IgD-negative memory B cell (primary cell): ENCODE data around the gene PRDM13. TPM values are rescaled to one million over a fixed set of nuclear protein-coding genes. Genes with fewer than 3 reads are reported as not detected.
"Not testable (repeated sequence)": the region's sequence is repeated elsewhere in the genome, so short reads cannot be mapped to it uniquely, and the experiment has no call there.

Experiments
- H3K27ac Mint-ChIP-seq, 3 donors: one replicate each; pipeline ENCODE4 v1.8.0; 2020 to 2022; ENCODE audit warnings: mild to moderate bottlenecking in 3 of 3, mixed read lengths in 3 of 3, moderate library complexity in 1 of 3
- H3K27me3 Mint-ChIP-seq: one replicate; pipeline ENCODE4 v1.8.0; 2021; ENCODE audit warnings: mixed read lengths
- H3K36me3 Mint-ChIP-seq: one replicate; pipeline ENCODE4 v1.8.0; 2020; ENCODE audit warnings: mild to moderate bottlenecking, mixed read lengths
- H3K4me1 Mint-ChIP-seq, 3 donors: one replicate each; pipeline ENCODE4 v1.8.0; 2020 to 2022; ENCODE audit warnings: mixed read lengths in 3 of 3, mild to moderate bottlenecking in 1 of 3
- H3K4me3 Mint-ChIP-seq, 4 donors: one replicate each; pipeline ENCODE4 v1.8.0; 2020 to 2022; ENCODE audit warnings: mild to moderate bottlenecking in 4 of 4, mixed read lengths in 4 of 4, moderate library complexity in 3 of 4
- H3K9me3 Mint-ChIP-seq, 3 donors: one replicate each; pipeline ENCODE4 v1.8.0; 2020 to 2021; ENCODE audit warnings: mixed read lengths in 3 of 3, mild to moderate bottlenecking in 1 of 3
- polyA plus RNA-seq: library from polyadenylated mRNA; unstranded; fragments of 300-500 nt; fragmentation: Illumina TruSeq; gene quantifications from one replicate; pipeline ENCODE4 v1.2.3, GENCODE V29; 2021

The PRDM13 gene
- polyA plus RNA-seq, 1 donor from 2014 or later: not detected

GRCh38 chr6:99590728-99591672 is 15.6 kb upstream of the PRDM13 start:
- H3K4me1 Mint-ChIP-seq: peaks cover 8 to 30% (median 21%) of the 10 kb centered on the region in 3 donors
- peaks cover 65% of the 10 kb centered on the region for H3K27me3 Mint-ChIP-seq
- no peak overlapping the region for H3K27ac Mint-ChIP-seq
- H3K9me3 Mint-ChIP-seq: peaks cover 5 to 7% (median 5%) of the 10 kb centered on the region in 3 donors
- H3K4me3 Mint-ChIP-seq: peak overlapping the region in 3 of 4 donors; percentile 34 to 63 (median 53)
- H3K36me3 Mint-ChIP-seq: no peaks in the 10 kb centered on the region

- Mint-ChIP-seq H3K9me3 (peaks cover 5 to 7% (median 6%) of the 10 kb centered on the region in 3 donors), H3K4me1 (peaks cover 8 to 30% (median 21%) of the 10 kb centered on the region in 3 donors), H3K36me3 (no peaks in the 10 kb centered on the region), H3K27me3 (peaks cover 69% of the 10 kb centered on the region), H3K4me3 (peak overlapping the region in 3 of 4 donors; percentile 34 to 63 (median 53)), H3K27ac (no peak overlapping the region)
Measured at GRCh38 chr6:99591673-99592364, 14.8 kb upstream of the PRDM13 start.

GRCh38 chr6:99592900-99593299 is 13.7 kb upstream of the PRDM13 start:
- Mint-ChIP-seq H3K27ac (no peak overlapping the region), H3K4me1 (peaks cover 8 to 30% (median 21%) of the 10 kb centered on the region in 3 donors), H3K9me3 (peaks cover 5 to 7% (median 6%) of the 10 kb centered on the region in 3 donors), H3K4me3 (no peak overlapping the region), H3K36me3 (no peaks in the 10 kb centered on the region), H3K27me3 (peaks cover 70% of the 10 kb centered on the region)

GRCh38 chr6:99594696-99595095 is 11.9 kb upstream of the PRDM13 start:
- not testable (repeated sequence) for H3K4me3 Mint-ChIP-seq, H3K36me3 Mint-ChIP-seq, H3K27ac Mint-ChIP-seq, H3K9me3 Mint-ChIP-seq
- H3K27me3 Mint-ChIP-seq: peaks cover 63% of the 10 kb centered on the region
- peaks cover 3 to 17% (median 17%) of the 10 kb centered on the region in 3 donors for H3K4me1 Mint-ChIP-seq

GRCh38 chr6:99602520-99603420 is 3.9 kb upstream of the PRDM13 start:
- Mint-ChIP-seq H3K36me3 (peaks cover 2% of the 10 kb centered on the region), H3K4me1 (peaks cover 0 to 21% (median 10%) of the 10 kb centered on the region in 3 donors), H3K27me3 (peaks cover 64% of the 10 kb centered on the region), H3K4me3 (peak overlapping the region; percentile 13 to 84 (median 60)), H3K27ac (peak overlapping the region; percentile 29 to 88 (median 86)), H3K9me3 (peaks cover 0 to 3% (median 0%) of the 10 kb centered on the region in 3 donors)

- peaks cover 68% of the 10 kb centered on the region for H3K27me3 Mint-ChIP-seq
- H3K9me3 Mint-ChIP-seq: peaks cover 0 to 3% (median 0%) of the 10 kb centered on the region in 3 donors
- H3K4me3 Mint-ChIP-seq: peak overlapping the region; percentile 75 to 88 (median 83)
- H3K36me3 Mint-ChIP-seq: peaks cover 2% of the 10 kb centered on the region
- peak overlapping the region; percentile 77 to 88 (median 87) for H3K27ac Mint-ChIP-seq
- H3K4me1 Mint-ChIP-seq: peaks cover 0 to 25% (median 10%) of the 10 kb centered on the region in 3 donors
Measured at GRCh38 chr6:99603421-99604165, 3.0 kb upstream of the PRDM13 start.

- peaks cover 0 to 31% (median 10%) of the 10 kb centered on the region in 3 donors for H3K4me1 Mint-ChIP-seq
- peaks cover 0 to 7% (median 4%) of the 10 kb centered on the region in 3 donors for H3K9me3 Mint-ChIP-seq
- H3K27me3 Mint-ChIP-seq: peaks cover 72% of the 10 kb centered on the region
- H3K4me3 Mint-ChIP-seq: peak overlapping the region; percentile 34 to 88 (median 83)
- peaks cover 2% of the 10 kb centered on the region for H3K36me3 Mint-ChIP-seq
- H3K27ac Mint-ChIP-seq: peak overlapping the region; percentile 77 to 88 (median 87)
Measured at GRCh38 chr6:99604166-99605073, 2.2 kb upstream of the PRDM13 start.

- Mint-ChIP-seq H3K27me3 (peaks cover 76% of the 10 kb centered on the region), H3K27ac (peak overlapping the region; percentile 73 to 93 (median 88)), H3K36me3 (peaks cover 2% of the 10 kb centered on the region), H3K4me3 (peak overlapping the region in 2 of 4 donors; percentile 79 to 87), H3K4me1 (peaks cover 1 to 35% (median 14%) of the 10 kb centered on the region in 3 donors), H3K9me3 (peaks cover 0 to 7% (median 4%) of the 10 kb centered on the region in 3 donors)
Measured at GRCh38 chr6:99605074-99605734, 1.4 kb upstream of the PRDM13 start.

- H3K36me3 Mint-ChIP-seq: peaks cover 2% of the 10 kb centered on the region
- H3K9me3 Mint-ChIP-seq: peaks cover 0 to 7% (median 4%) of the 10 kb centered on the region in 3 donors
- H3K4me1 Mint-ChIP-seq: peaks cover 1 to 43% (median 18%) of the 10 kb centered on the region in 3 donors
- peak overlapping the region in 3 of 4 donors; percentile 17 to 79 (median 52) for H3K4me3 Mint-ChIP-seq
- peak overlapping the region; percentile 88 to 93 (median 89) for H3K27ac Mint-ChIP-seq
- H3K27me3 Mint-ChIP-seq: peaks cover 82% of the 10 kb centered on the region
Measured at GRCh38 chr6:99605911-99606655, 550 bp upstream of the PRDM13 start.

- Mint-ChIP-seq H3K4me3 (peak overlapping the region in 2 of 4 donors; percentile 43 to 62), H3K27me3 (peaks cover 83% of the 10 kb centered on the region), H3K27ac (peak overlapping the region; percentile 89 to 91 (median 91)), H3K9me3 (peaks cover 0 to 7% (median 4%) of the 10 kb centered on the region in 3 donors), H3K4me1 (peaks cover 5 to 39% (median 16%) of the 10 kb centered on the region in 3 donors), H3K36me3 (peaks cover 2% of the 10 kb centered on the region)
Measured at GRCh38 chr6:99607416-99608036, 893 bp downstream of the PRDM13 start.
